GM03348 (cell line): ENCODE measurements around the gene KDM2A.
"Not testable (repeated sequence)": the region's sequence is repeated elsewhere in the genome, so short reads cannot be mapped to it uniquely, and the experiment has no call there.

Source experiments
- DNase-seq: peaks from one replicate; pipeline ENCODE4 v3.0.0; 2012; ENCODE audit warnings: low spot score

The KDM2A gene

DNA sequence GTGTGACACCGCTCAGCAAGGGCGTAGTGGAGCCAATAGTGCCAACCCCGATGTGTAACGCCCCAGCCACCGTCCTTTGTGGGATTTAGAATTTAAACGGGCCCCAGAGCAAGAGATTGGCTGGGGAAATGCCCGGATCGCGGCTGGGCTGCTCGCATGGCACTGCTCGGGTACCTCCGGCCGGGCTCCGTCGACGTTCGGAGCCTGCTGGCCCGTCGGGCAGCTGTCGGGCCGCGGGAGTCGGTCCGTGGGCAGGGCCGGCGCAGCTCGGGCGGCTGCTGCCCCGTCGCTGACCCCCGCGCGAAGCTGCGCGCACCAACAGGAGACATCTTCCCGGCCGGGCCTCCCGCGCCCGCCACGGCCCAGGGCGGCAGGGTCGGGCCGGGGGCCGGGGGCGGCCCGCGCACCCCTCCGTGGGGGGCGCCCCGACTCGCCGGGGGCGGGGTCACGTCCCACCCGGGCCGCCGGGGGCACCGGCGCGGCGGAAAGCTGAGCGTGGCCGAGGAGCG is 1.3 kb upstream of the KDM2A start:
- peak; percentile 20 for DNase-seq

DNA sequence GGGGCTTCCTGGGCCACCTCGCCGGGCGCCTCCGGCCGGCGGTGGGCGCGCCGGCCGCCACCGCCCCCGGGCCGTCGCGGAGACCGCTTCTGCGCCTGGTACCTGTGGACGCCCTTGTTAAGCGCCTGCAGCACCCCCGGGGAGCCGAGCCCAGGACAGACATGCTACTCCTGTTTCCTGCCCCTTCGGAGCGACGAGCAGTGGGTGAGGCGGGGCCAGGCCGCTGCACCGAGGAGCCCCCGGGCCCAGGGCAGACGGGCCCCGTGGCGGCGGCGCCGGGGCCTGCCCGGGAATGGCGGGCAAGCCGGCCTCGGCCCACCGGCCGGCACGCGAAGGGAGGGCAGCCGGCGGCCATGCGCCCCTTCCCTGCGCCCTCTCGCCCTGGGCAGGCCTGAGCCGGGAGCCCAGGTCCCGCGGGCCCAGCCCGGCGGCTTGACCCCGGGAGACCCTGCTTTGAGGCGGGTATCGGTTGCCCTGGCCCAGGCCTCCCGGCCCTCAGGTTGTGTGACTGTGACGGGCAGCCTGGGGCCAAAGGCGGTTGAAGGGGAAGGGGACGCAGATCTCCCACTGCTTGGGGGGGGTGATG is 789 bp upstream of the KDM2A start:
- peak; percentile 49 for DNase-seq

DNA sequence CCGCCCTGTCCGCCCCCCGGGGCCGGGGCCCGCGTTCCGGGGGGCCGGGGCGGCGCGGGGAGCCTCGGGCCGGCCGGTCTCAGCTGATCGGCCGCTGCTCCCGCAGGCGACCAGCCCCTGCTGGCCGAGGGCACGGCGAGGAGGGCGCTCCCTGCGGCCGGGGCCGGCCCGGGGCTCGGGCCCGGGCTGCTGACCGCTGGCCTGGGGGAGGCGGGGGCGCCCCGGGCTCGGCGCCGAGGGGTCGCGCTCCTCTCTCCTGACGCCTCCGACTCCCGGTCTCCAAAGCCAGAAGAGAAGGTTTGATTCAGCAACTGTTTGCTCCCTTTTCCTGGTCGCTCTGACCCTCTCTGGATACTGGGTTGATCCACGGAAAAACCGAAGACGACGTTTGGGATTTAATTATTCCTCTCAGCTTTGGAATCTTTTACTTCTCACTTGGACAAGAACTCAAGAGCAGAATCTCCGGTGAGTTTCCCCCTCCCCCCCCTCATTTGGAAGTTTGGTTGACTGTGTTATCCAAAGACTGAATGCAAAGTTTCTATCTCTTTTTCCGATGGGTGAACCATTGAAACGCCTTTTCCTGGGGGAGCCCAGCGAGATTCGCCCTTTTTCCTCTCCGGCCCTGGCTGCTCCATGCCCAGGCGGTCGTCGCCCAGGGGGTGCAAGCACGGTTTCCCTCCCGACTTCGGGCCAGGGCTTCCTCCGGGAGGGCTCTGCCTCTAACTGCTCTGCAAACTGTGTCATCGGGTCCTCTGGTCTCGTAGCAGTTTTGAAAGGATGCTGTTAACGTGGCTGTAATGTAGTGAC is 725 bp downstream of the KDM2A start:
- peak; percentile 68 for DNase-seq

DNA sequence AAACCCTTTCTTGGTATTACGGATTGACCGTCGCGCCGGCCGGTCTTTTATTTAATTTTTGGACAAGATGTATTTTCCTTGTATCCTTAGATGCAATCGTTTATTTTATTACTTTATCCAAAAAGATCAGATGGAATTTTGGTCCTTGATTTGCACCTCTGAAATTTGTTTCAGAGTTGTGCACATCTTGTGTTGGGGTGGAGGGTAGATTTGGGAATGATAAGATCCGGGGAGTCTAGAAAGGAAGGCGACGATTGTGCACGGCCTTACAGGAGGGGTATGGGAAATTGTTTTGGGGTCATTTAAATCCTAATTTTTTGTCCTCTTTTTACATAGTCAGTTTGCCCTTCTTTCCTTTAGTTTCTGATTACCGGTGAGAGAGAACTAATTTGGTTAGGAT is 1.4 kb downstream of the KDM2A start:
- no peak for DNase-seq

DNA sequence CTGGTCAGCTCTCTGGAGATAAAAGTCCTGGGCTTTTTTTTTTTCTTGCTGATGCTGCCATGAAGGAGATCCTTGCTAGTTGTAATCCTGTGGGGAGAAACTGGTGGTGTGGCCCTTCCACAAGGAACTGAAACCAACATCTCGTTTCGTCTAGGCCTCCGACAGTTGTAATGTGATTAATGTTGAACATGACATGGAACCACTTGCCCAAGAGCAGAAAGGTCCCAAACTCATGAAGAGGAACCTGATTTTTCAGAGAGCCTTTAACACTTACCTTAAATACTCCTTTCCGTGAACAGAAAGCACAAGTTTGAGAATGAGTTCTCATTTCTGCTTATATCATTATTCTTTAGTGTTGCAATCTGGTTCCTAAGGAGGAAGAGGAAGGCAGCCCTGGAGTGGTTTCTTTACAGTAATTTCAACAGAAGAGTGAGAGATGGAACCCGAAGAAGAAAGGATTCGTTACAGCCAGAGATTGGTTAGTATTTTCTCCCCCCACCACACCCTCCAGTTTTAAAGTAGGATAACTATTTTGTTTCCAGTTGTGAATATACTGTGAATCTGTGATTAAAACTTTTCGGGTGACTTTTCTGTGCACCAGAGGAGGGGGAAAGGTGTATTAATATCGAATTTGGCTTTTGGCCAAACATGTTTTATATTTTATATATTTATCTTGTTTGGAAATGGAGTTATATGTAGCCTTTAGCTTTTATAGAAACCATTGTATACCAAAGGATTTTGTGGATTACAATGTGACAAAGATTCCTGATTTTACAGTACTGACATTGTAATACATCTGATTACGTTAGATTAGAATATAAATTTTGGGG is 2.0 kb downstream of the KDM2A start:
- DNase-seq: peak; percentile 27

DNA sequence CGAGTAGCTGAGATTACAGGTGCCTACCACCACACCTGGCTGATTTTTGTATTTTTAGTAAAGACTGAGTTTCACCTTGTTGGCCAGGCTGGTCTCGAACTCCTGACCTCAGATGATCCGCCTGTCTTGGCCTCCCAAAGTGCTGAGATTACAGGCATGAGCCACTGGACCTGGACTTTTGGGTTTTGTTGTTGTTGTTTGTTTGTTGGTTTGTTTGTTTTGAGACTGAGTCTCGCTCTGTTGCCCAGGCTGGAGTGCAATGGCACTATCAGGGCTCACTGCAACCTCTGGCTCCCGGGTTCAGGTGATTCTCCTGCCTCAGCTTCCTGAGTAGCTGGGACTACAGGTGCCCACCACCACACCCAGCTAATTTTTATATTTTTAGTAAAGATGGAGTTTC is 4.7 kb downstream of the KDM2A start:
- DNase-seq: not testable (repeated sequence)

DNA sequence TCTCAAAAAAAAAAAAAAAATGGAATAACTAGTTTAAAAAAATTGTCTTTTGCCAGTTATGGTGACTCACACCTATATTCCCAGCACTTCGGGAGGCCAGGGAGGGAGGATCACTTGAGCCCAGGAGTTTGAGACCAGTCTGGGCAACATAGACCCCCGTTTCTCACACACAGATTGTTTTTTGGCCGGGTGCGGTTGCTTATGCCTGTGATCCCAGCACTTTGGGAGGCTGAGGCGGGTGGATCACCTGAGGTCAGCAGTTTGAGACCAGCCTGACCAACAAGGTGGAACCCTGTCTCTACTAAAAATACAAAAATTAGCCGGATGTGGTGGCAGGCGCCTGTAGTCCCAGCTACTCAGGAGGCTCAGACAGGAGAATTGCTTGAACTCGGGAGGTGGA is 7.2 kb downstream of the KDM2A start:
- not testable (repeated sequence) for DNase-seq

DNA sequence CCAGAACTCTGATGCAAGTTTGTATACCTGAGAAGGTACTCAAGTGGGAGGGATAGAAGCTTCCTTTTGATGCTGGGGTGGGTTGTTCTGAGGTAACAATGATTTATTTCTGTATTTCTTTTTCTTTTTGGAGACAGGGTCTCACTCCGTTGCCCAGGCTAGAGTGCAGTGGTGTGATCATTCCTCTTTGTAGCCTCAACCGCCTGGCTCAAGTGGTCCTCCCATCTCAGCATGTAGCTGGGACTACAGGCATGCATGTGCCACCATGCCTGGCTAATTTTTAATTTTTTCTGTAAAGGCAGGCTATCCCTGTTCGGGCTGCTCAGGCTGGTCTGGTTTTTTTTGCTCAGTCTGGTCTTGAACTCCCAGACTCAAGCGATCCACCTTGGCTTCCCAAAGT is 7.9 kb downstream of the KDM2A start:
- DNase-seq: no peak

DNA sequence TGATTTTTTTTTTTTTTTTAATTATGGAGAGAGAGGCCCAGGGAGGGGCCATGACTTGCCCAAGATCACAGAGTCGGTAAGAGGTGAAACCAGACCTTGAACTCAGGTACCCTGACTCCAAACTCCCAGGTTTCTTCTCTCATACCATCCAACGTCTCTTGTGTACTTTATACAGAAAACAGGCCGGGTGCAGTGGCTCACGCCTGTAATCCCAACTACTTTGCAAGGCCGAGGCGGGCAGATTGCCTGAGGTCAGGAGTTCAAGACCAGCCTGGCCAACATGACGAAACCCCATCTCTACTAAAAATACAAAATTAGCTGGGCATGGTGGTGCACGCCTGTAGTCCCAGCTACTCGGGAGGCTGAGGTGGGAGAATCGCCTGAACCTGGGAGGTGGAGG is 11.8 kb downstream of the KDM2A start:
- DNase-seq: not testable (repeated sequence)

DNA sequence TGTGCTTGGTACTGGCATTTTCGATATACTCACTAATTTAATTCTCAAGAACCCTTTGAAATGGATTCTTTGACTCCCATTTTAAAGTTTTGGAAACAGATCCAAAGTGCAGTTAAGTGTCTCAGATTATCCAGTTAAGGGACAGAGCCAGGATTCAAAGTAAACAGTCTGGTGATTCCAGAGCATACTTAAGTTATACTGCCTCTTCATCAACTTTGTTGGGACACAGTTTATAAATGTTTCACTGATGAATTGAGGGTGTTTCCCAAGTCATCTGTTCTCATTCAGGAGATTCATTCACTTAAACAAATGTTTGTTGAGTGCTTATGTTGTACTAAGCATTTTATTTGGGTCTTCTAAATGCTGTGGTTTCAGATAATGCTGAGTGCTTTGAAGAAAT is 17.1 kb downstream of the KDM2A start:
- DNase-seq: no peak

DNA sequence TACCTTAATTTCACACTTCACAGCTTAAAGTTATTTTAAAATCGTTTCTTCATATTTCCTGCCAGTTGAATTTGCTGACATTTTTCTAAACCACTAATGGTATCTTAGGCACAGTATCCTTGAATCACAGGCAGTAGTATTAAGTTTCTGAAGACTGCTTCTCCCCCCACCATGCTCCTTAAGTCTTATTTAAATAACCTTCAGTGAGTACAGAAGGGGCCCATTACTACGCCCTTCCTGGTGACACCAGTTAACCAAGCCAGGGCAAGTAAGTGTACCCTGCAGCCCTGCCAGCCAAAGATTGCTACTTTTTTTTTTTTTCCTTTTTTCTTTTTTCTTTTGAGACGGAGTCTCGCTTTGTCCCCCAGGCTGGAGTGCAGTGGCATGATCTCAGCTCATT is 19.9 kb downstream of the KDM2A start:
- DNase-seq: no peak

DNA sequence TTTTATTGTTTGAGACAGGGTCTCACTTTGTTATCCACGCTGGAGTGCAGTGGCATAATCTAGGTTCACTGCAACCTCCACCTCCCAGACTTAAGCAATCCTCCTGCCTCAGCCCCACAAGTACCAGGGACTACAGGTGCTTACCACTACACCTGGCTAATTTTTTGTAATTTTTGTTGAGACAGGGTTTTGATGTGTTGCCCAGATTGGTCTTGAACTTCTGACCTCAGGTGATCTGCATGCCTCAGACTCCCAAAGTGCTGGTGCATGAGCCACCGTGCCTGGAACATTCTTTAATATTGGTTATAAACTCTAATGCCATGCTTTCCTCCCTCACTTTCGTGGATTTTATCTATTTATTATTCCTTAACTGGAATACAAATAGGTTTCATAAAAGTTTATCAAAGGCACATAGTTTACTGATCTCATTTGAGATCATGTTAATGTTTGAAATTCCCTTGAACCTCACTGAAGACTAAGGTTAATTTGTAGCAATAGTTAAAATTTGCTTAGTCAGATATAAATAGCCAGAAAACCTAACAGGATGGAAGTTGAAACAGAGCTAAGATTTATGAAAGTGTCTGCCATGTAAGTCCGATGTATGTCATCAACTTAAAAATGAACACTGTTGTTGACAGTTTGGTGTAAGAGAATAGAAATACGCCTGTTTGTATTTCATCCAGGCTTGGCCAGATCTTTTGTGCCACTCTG is 27.6 kb downstream of the KDM2A start:
- no peak for DNase-seq

DNA sequence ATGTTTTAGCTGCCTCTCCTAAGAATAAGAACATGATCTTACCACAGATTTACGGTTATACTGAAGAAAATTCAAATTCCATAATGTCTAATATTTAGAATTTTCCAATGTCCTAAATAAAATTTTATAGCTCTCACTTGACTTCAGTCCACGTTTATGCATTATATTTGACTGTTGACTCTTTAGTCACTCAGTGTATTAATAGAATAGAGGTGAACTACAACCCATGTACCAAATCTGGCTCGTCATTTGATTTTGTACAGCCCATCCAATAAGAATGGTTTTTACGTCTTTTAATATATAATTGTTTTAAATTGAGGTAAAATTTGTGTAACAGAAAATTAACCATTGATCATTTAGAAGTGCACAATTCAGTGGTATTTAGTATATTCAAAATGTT is 34.9 kb downstream of the KDM2A start:
- no peak for DNase-seq

DNA sequence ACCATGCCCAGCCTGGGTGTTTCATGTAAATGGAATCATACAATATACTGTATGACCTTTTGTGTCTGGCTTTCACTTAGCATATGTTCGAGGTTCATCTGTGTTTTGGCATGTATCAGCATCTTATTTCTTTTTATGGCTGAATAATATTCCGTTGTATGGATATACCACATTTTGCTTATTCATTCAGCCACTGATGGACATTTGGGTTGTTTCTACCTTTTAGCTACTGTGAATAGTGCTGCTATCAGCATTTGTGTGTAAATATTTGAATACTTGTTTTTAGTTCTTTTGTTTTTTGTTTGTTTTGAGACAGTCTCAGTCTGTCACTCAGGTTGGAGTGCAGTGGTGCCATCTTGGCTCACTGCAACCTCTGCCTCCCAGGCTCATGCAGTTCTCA is 35.7 kb downstream of the KDM2A start:
- no peak for DNase-seq

DNA sequence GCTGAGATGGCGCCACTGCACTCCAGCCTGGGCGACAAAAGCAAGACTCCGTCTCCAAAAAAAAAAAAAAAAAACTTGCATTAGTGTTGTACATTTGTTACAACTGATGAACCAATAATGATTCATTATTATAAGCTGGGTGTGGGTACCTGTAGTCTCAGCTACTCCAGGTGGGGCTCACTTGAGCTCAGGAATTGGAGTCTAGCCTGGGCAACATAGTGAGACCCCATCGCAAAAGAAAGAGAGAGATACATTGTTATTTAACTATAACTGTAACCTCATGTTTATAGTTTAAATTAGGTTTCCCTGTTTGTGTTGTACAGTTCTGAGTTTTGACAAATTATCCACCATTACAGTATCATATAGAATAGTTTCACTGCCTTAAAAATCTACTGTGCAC is 38.6 kb downstream of the KDM2A start:
- DNase-seq: no peak

DNA sequence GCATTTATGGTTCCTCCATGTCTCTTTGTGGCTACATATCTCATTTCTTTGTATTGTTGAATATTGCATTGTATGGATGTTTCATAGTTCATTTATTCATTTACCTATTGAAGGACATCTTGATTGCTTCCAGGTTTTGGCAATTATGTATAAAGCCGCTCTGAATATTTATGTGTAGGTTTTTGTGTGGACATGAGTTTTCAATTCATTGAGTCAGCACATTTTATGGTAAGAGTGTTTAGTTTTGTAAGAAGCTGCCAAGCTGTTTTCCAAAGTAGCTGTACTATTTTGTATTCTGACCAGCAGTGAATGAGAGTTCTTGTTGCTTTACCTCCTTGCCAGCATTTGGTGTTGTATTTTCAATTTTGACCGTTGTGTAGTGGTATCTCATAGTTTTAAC is 39.2 kb downstream of the KDM2A start:
- DNase-seq: no peak

DNA sequence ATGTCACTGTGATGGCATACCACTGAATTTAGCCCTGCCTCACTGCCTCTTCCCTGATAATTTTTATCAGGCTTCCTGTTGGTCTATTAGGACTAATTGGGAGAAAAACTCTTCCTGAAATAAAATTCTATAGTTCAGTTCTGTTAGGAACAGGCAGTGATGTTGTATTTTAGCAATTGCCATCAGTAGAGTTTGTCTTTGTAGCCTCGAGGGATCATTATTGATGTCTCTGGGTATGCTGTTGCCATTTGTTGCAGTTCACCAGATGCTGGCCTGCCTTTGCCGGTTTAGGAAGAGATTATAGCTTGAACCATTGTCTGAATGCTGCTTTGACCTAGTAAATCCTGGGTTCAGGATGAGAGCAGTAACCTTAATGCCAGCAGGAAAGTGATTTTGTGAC is 41.0 kb downstream of the KDM2A start:
- DNase-seq: no peak

DNA sequence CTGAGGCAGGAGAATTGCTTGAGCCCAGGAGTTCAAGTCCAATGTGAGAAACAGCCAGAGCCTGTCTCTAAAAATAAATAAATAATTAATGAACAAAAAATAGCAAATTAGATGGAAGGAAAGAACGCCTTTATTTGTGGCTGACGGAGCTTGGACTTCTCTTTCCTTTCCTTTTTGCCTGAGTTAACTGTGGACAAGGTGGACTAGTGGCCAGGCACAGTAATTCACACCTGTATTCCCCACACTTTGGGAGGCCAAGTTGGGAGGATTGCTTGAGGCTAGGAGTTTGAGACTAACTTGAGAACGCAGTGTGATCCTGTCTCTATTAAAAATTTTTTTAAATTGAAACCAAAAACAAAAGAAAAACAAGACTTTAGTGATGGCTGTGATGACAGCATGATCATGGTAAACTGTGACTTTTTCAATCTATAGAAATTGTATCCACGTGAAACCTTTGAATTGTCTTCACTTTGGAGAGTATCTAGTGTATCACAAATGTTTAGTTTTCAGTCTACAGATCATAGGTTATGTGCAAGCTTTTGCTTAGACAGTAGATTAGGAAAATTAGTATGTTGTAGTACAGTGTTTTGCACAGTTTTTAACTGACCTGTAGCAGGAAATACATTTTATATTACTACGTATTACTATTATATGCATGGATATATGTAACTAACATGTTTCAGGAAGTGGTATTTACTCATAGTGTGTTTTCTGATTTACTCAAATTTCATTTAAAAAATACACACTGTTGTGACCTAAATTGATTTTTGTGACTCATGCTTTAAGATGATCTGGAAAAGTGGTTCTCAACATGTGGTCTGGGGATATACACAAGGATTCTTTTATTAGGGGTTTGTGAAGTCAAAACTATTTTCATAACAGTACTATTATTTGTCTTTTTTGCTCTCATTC is 42.1 kb downstream of the KDM2A start:
- no peak for DNase-seq

DNA sequence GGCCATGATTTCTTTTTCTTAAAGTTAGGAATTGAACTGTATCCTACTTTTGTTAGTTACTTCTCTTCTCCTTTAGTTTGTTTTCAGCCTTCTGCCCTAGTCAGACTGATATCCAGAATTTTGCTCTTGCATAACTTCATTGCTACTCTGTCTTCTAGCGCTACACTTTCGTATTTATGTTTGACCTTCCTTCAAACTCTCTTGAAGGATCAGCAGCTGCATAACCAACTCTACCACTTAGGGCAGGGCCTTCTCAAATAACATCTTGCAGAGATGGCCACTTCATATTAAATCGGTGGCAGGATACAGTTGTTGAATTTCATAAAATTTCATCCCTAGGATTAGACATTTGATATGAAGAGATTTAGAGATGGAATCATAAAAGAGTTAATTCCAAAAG is 43.9 kb downstream of the KDM2A start:
- no peak for DNase-seq

DNA sequence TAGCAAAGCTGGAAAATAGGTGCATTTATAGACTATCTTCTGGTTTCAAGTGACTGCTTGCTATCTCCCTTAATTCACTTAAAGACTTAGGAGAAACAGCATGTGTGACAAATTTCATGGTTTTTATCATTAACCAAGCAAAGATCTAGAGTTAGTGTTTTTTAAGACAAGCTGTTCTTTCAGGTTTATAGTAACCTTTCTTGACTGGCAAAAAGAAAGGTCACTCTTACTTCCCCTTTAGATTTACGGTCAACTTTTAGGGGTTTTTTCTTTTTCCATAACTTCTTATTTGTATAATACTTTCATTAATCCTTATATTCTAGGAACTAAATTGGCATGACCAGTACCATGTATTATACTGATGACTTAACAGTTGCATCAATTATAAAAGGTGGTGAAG is 46.6 kb downstream of the KDM2A start:
- DNase-seq: no peak

DNA sequence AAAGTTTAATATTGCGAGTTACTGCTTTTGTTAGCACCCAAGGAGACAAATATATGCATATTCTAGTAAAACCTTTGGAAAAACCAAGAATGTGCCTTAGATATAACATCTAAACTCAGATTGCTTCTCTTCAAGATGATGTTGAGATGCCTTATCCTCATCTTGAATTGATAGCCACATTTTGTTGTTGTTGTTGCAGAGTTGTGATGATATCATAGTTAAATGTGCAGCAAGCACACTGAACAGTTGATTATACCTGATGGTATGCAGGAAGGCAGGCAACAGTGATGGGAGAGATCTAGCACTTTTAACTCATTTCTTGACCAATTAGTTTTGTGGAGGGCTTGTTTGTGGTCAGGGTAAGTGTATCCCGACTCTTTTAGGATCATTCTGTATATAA is 48.0 kb downstream of the KDM2A start:
- peak; percentile 15 for DNase-seq
